GM21737 (cell line): ENCODE measurements around the gene ATP8A2.

Experiments used
- ATAC-seq: cut with Tn5 transposase; IDR thresholded peaks from one replicate; pipeline ENCODE4 v1.9.1; 2021; ENCODE audit warnings: mild to moderate bottlenecking, moderate library complexity; ENCODE audit not compliant: unreplicated experiment

The ATP8A2 gene

DNA sequence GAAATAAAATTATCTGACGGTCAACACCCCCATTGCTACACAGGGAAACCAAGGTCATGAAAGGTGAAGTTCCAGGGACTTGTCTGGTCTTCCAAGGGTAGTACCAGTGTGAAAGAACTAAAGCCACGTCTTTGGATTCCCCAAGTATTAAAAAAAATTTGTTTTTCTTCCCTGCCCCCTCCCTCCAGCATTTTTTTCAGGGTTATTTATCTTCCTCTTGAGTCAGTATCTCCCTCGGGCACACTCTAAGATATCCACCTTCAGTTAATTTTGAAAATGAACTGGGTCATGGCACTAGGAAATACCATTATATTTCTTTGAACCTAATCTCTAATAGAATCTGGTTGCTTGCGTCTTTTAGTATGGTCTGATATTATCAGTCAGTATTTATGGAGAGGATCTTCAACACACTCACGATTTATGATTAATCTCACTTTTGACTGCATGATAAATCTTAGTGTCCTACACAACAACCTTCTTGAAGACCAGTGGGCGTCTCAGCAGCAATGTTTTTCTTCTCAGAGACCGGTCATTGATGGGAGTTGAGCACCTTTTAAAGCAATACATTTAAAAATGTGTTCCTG, 9.1 kb downstream of the ATP8A2 start:
- no peak for ATAC-seq

DNA sequence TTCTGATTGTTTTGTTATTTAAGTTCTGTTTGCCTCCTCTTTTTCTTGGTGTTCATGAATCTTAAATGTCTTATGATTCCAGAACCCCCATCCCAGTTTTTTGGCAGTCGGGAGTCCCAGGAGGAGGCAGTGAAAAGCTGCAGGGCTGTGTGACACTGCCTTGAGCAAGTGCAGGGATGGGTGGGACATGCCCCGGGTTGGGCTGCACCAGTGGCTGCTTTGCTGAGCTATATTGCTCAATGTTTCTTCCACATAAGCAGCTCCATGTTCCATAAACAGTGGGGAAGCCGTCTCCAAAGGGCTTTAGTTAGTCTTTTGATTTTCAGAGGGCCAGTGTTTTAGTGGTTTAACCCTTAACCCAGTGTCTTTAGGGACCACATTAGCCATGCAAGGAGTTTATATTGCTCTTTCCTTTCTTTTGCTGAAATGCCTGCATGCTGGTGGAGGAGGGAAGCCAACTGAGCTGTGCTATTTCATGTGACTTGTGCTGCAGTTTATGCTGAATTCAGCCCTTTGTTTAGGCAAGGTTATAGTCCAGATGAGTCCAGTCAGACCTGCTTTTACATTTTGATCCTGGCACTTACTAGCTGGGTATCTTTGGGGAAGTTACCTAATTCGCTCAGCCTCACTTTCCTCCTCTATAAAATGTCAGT, 13.1 kb downstream of the ATP8A2 start:
- no peak for ATAC-seq

- no peak for ATAC-seq
Observed at GRCh38 chr13:25391932-25392331, 20.2 kb downstream of the ATP8A2 start.

- no peak for ATAC-seq
Observed at GRCh38 chr13:25394402-25395060, 22.8 kb downstream of the ATP8A2 start.

DNA sequence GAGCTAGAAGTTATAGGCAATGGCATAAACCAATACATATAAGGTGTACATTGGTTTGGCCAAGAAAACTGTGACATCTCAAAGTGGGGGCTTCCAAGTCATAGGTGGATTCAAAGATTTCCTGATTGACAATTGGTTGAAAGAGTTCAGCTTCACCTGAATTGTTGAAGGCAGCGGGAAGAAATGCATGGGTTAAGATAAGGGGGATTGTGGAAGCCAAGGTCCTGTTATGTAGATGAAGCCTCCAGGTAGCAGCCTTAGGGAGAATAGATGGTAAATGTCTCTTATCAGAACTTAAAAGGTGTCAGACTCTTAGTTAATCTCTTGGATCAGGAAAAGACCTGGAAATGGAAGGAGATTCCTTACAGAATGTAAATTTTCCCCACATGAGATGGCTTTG, 26.0 kb downstream of the ATP8A2 start:
- no peak for ATAC-seq

DNA sequence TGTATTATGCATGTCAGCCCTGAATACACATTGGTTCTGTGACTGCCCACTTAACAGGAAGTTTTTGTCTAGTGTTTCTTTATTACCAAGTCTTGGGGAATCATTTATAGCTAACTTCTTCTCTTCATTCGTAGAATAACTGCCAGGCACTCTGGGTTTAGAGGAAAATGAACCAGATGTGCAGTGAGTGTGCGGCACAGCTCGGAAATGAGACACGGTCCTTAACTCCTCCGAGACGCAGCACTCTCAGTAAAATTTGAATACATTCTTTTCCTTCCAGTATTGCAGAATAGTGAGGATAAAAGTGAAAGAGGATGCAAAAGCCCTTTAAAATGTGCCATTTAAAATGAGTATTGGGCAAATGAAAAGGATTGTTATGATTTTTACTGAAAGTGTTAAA, 29.2 kb downstream of the ATP8A2 start:
- ATAC-seq = no peak

DNA sequence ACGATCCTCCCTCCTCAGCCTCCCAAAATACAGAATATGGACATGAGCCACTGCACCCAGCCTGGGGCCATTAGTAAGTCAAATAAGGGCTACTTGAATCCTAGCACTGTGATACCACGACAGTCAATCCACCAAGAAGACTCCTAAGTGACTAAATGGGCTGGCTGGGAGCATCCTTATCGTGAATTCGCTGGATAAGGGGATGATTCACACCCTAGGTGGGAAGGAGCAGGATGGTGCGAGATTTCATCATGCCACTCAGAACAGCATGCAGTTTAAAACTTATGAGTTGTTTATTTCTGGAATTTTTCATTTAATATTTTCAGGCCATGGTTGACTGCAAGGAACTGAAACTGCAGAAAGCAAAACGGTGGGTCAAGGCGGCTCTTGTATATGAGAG, 30.2 kb downstream of the ATP8A2 start:
- no peak for ATAC-seq

DNA sequence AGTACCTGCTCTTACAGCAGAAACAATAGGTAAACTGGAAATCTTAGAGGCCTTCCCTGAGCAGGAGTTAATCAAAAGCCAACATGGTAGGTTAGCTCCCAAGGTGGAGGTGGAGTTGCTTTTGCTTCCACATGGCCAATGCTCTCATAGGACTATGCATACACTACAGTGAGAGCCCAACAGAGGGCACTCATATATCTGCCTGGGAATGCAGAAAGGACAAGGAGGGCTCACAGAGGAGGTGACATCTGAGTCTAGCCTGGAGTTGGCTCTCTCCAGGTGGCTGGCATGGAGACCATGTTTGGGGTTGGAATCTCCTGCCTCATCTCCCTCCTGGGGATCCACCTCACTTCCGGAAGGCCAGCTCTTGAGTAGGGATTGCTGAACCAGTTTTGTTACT, 34.6 kb downstream of the ATP8A2 start:
- no peak for ATAC-seq

GRCh38 chr13:25409938-25410337, 38.2 kb downstream of the ATP8A2 start:
- no peak for ATAC-seq

DNA sequence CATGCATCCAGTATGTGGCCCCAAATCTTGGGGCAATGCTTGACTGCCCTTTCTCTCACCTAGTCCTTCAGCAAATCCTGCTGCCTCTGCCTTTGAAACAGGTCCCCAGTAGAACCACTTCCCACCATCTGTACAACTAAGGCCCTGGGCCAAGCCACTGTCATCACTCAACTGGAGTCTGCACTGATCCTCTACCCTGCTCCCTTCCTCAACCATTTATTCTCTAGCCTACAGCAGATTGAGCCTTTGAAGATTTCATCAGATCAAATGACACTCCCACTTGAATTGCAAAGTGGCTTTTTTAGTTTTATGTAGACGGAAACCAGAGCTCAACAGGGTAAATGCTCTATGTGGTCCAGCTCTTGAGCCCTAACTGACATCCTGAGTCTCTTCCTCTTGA, 43.5 kb downstream of the ATP8A2 start:
- no peak for ATAC-seq

GRCh38 chr13:25417535-25417934, 45.8 kb downstream of the ATP8A2 start:
- no peak for ATAC-seq

DNA sequence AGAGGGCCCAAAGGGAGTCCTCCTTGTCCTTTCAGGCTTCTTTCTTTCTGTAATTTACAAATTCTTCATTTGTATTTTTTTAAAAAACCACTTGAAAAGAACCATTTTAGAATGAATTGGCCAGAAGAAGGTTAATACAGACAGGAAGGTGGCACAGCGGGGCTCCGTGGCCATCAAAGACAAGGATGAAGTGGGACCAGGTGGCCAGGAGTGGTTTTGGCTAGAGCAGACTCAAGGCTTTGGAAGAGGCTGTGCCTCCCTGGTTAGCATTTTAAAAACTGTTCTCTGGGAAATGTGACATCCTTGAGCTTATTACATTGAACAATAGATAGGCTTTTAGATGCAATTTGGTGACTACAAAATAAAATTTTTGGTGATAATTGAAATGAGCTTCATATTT, 48.4 kb downstream of the ATP8A2 start:
- no peak for ATAC-seq

GRCh38 chr13:25421612-25422011, 49.8 kb downstream of the ATP8A2 start:
- ATAC-seq = no peak

GRCh38 chr13:25422153-25422552, 50.4 kb downstream of the ATP8A2 start:
- ATAC-seq = no peak

DNA sequence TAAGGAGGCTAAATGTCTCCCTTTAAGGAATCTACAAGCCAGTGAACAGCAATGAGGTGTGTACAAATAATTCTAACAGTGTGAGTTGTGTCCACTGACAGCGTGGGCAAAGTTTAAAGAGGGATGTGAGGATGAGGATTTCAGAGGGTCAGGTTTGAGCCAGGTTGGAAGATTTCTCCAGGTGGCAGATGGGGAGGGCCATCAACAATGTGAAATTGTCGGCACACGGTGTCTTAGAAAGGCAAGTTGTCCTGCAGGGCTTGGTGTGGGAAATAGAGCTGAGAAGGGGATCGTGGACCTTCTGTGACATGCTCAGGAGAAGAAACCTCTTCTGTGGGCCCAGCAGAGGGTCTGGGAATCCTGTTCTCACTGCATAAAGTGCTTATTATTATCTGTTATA, 52.1 kb downstream of the ATP8A2 start:
- ATAC-seq = no peak

- no peak for ATAC-seq
Observed at GRCh38 chr13:25429466-25429865, 57.7 kb downstream of the ATP8A2 start.

- no peak for ATAC-seq
Observed at GRCh38 chr13:25432691-25433090, 60.9 kb downstream of the ATP8A2 start.

DNA sequence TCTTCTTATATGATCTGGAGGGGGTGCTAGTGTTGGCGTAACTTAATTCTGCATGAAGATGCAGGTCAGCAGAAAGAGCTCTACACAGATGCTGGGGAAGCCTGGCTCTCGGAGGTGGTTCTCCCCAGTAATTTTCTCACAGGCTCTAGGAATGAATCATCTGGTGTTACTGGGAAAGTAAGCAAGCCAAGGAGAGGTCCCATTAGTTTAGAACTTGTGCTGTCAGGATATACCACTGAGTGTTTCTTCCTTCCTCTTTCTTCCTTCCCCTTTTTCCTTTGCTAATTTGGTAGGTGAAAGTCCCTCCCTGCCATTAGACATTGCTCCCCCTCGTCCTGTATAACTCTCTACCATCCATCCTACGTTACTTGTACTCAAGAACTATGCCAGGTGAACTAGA, 68.3 kb downstream of the ATP8A2 start:
- ATAC-seq = no peak

- ATAC-seq = no peak
Observed at GRCh38 chr13:25446261-25446660, 74.5 kb downstream of the ATP8A2 start.

GRCh38 chr13:25447396-25447795, 75.6 kb downstream of the ATP8A2 start:
- no peak for ATAC-seq

DNA sequence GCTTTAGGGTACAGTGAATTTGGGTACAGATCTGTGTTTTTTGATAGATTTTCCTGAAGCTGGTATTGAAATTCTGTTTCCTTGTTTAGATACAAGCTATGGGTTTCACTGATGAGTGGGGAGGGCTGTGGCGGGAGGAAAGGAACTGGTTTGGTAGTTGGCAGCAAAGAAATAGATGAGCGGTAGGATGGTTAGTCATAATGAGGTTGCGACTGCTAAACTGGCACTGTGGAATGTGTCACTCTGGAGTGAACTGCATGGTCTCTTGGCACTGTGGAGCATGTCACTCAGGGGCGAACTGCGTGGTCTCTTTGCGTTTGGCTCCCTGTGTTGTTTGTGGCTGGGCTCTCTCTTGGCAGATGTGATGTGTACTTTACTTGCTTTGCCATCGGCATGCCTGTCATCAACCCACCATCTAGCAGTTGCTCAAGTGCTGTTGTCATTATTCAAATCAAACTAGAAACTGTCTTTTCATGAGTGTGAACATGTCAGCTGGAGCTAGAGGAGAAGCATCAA, 82.1 kb downstream of the ATP8A2 start:
- ATAC-seq = no peak

- ATAC-seq = no peak
Observed at GRCh38 chr13:25455146-25455545, 83.4 kb downstream of the ATP8A2 start.
